Measurements from ENCODE around the gene NTNG2.

The NTNG2 gene

GRCh38 chr9:132228062-132228461 lies 66.2 kb downstream of the NTNG2 start:
- Histone ChIP-seq H3F3A (ENCODE audit: insufficient read depth, low read length) (no peaks in the 10 kb centered on the region), H3K27me3 (ENCODE audit: insufficient read depth, low read length) (no peaks in the 10 kb centered on the region), H3K4me1 (ENCODE audit: insufficient read depth, low read length, severe bottlenecking) (peaks cover 8% of the 10 kb centered on the region), H3K79me2 (ENCODE audit: insufficient read depth, low read length) (no peaks in the 10 kb centered on the region), H3K9me3 (ENCODE audit: low read length) (no peaks in the 10 kb centered on the region), H4K20me1 (ENCODE audit: insufficient read depth, low read length) (no peaks in the 10 kb centered on the region), H3K9ac (ENCODE audit: low read length) (no peak overlapping the region), H2AFZ (ENCODE audit: low read length) (no peak overlapping the region), H3K9me2 (ENCODE audit: low read depth, low read length) (no peaks in the 10 kb centered on the region), H3K4me2 (ENCODE audit: low read length) (no peak overlapping the region), H3K27ac (ENCODE audit: low read depth, low read length, poor library complexity, severe bottlenecking) (no peak overlapping the region), H3K36me3 (ENCODE audit: insufficient read depth, low read length) (no peaks in the 10 kb centered on the region), H3K4me3 (ENCODE audit: low read depth, low read length, poor library complexity, severe bottlenecking) (no peak overlapping the region)
- TF ChIP-seq EZH2 (IDR thresholded peaks at IDR 0.05; ENCODE audit: borderline replicate concordance, low read length) (no peak), CTCF (IDR thresholded peaks at IDR 0.05; ENCODE audit: low read length) (no peak)

GRCh38 chr9:132230605-132231004 lies 68.7 kb downstream of the NTNG2 start:
- no peak overlapping the region for H3K4me3 ChIP-seq (ENCODE audit: low read depth, low read length, poor library complexity, severe bottlenecking)
- H3K79me2 ChIP-seq (ENCODE audit: insufficient read depth, low read length) = no peaks in the 10 kb centered on the region
- H3K9me3 ChIP-seq (ENCODE audit: low read length) = no peaks in the 10 kb centered on the region
- H2AFZ ChIP-seq (ENCODE audit: low read length) = no peak overlapping the region
- H3F3A ChIP-seq (ENCODE audit: insufficient read depth, low read length) = no peaks in the 10 kb centered on the region
- peaks cover 3% of the 10 kb centered on the region; the same call in 1 of the 2 replicates for H3K27me3 ChIP-seq (ENCODE audit: insufficient read depth, low read length)
- H3K9ac ChIP-seq (ENCODE audit: low read length) = no peak overlapping the region
- H3K4me2 ChIP-seq (ENCODE audit: low read length) = no peak overlapping the region
- H3K36me3 ChIP-seq (ENCODE audit: insufficient read depth, low read length) = no peaks in the 10 kb centered on the region
- no peaks in the 10 kb centered on the region for H3K9me2 ChIP-seq (ENCODE audit: low read depth, low read length)
- H3K27ac ChIP-seq (ENCODE audit: low read depth, low read length, poor library complexity, severe bottlenecking) = no peak overlapping the region
- H3K4me1 ChIP-seq (ENCODE audit: insufficient read depth, low read length, severe bottlenecking) = no peaks in the 10 kb centered on the region
- H4K20me1 ChIP-seq (ENCODE audit: insufficient read depth, low read length) = no peaks in the 10 kb centered on the region
- TF ChIP-seq EZH2 (IDR thresholded peaks at IDR 0.05; ENCODE audit: borderline replicate concordance, low read length) (no peak), CTCF (IDR thresholded peaks at IDR 0.05; ENCODE audit: low read length) (no peak)

- H3K4me1 ChIP-seq (ENCODE audit: insufficient read depth, low read length, severe bottlenecking) = no peaks in the 10 kb centered on the region
- no peaks in the 10 kb centered on the region for H3K79me2 ChIP-seq (ENCODE audit: insufficient read depth, low read length)
- H3F3A ChIP-seq (ENCODE audit: insufficient read depth, low read length) = no peaks in the 10 kb centered on the region
- no peak overlapping the region for H3K9ac ChIP-seq (ENCODE audit: low read length)
- TF ChIP-seq CTCF (IDR thresholded peaks at IDR 0.05; ENCODE audit: low read length) = no peak
- TF ChIP-seq EZH2 (IDR thresholded peaks at IDR 0.05; ENCODE audit: borderline replicate concordance, low read length) = no peak
- H3K9me3 ChIP-seq (ENCODE audit: low read length) = no peaks in the 10 kb centered on the region
- H3K9me2 ChIP-seq (ENCODE audit: low read depth, low read length) = no peaks in the 10 kb centered on the region
- no peak overlapping the region for H3K4me3 ChIP-seq (ENCODE audit: low read depth, low read length, poor library complexity, severe bottlenecking)
- H3K4me2 ChIP-seq (ENCODE audit: low read length) = no peak overlapping the region
- H4K20me1 ChIP-seq (ENCODE audit: insufficient read depth, low read length) = no peaks in the 10 kb centered on the region
- H3K27me3 ChIP-seq (ENCODE audit: insufficient read depth, low read length) = peaks cover 3% of the 10 kb centered on the region; the same call in 1 of the 2 replicates
- no peak overlapping the region for H2AFZ ChIP-seq (ENCODE audit: low read length)
- H3K36me3 ChIP-seq (ENCODE audit: insufficient read depth, low read length) = no peaks in the 10 kb centered on the region
- H3K27ac ChIP-seq (ENCODE audit: low read depth, low read length, poor library complexity, severe bottlenecking) = no peak overlapping the region
Observed at GRCh38 chr9:132231019-132231701, 69.3 kb downstream of the NTNG2 start.

All from OCI-LY1 (cell line).